Loucy (cell line): Measurements from ENCODE around the gene IFI6.
"Not testable (repeated sequence)": the region's sequence is repeated elsewhere in the genome, so short reads cannot be mapped to it uniquely, and the experiment has no call there.

Experiments used
- CTCF ChIP-seq: fragments of 200-600 bp; sonication (generic); conservative IDR thresholded peaks from 2 replicates; pipeline ENCODE4 v1.5.1; 2014; ENCODE audit warnings: mild to moderate bottlenecking, antibody characterized with exemption, low read length
- EZH2phosphoT487 ChIP-seq: fragments of 200-600 bp; IDR thresholded peaks from 2 replicates; pipeline ENCODE4 v1.6.1; 2018; ENCODE audit warnings: antibody characterized with exemption, mild to moderate bottlenecking, moderate library complexity, borderline replicate concordance

- not testable (repeated sequence) for TF ChIP-seq CTCF, EZH2phosphoT487
Observed at GRCh38 chr1:27681580-27681979, 9.6 kb upstream of the IFI6 start.
